ENCODE results near the gene ITPKB.
"Not testable (repeated sequence)": the region's sequence is repeated elsewhere in the genome, so short reads cannot be mapped to it uniquely, and the experiment has no call there.

ITPKB gene

GRCh38 chr1:226603022-226603857 is 135.8 kb downstream of the ITPKB start:
- H3K9me3 Mint-ChIP-seq: no peaks in the 10 kb centered on the region
- H3K4me1 Mint-ChIP-seq (ENCODE audit: low read depth): no peaks in the 10 kb centered on the region
- H3K36me3 Mint-ChIP-seq (ENCODE audit: low read depth): no peaks in the 10 kb centered on the region
- DNase-seq: no peak
- no peaks in the 10 kb centered on the region for H3K27me3 Mint-ChIP-seq
- no peak overlapping the region for H3K27ac Mint-ChIP-seq
- H3K4me3 Mint-ChIP-seq: no peak overlapping the region

GRCh38 chr1:226602186-226603021 is 136.7 kb downstream of the ITPKB start:
- no peaks in the 10 kb centered on the region for H3K36me3 Mint-ChIP-seq (ENCODE audit: low read depth)
- no peaks in the 10 kb centered on the region for H3K4me1 Mint-ChIP-seq (ENCODE audit: low read depth)
- H3K4me3 Mint-ChIP-seq: no peak overlapping the region
- no peaks in the 10 kb centered on the region for H3K9me3 Mint-ChIP-seq
- H3K27ac Mint-ChIP-seq: no peak overlapping the region
- no peaks in the 10 kb centered on the region for H3K27me3 Mint-ChIP-seq
- no peak for DNase-seq

GRCh38 chr1:226601456-226601855 is 137.6 kb downstream of the ITPKB start:
- Mint-ChIP-seq H3K4me1 (ENCODE audit: low read depth) (no peaks in the 10 kb centered on the region), H3K27ac (no peak overlapping the region), H3K9me3 (no peaks in the 10 kb centered on the region), H3K27me3 (no peaks in the 10 kb centered on the region), H3K36me3 (ENCODE audit: low read depth) (no peaks in the 10 kb centered on the region), H3K4me3 (no peak overlapping the region)
- no peak for DNase-seq

- H3K27me3 Mint-ChIP-seq: no peaks in the 10 kb centered on the region
- H3K9me3 Mint-ChIP-seq: no peaks in the 10 kb centered on the region
- H3K36me3 Mint-ChIP-seq (ENCODE audit: low read depth): no peaks in the 10 kb centered on the region
These were observed 138.8 kb downstream of the ITPKB start for GRCh38 chr1:226600254-226600653.

GRCh38 chr1:226599636-226600238 is 139.3 kb downstream of the ITPKB start:
- Mint-ChIP-seq H3K4me3 (no peak overlapping the region), H3K27ac (no peak overlapping the region), H3K9me3 (no peaks in the 10 kb centered on the region), H3K4me1 (ENCODE audit: low read depth) (no peaks in the 10 kb centered on the region), H3K27me3 (no peaks in the 10 kb centered on the region), H3K36me3 (ENCODE audit: low read depth) (no peaks in the 10 kb centered on the region)
- DNase-seq: no peak

More at GRCh38 chr1:226600254-226600653, 138.8 kb downstream of the ITPKB start:
- H3K27ac Mint-ChIP-seq: no peak overlapping the region
- H3K4me3 Mint-ChIP-seq: no peak overlapping the region
- H3K4me1 Mint-ChIP-seq (ENCODE audit: low read depth): no peaks in the 10 kb centered on the region
- no peak for DNase-seq

GRCh38 chr1:226598955-226599354 is 140.1 kb downstream of the ITPKB start:
- H3K4me1 Mint-ChIP-seq (ENCODE audit: low read depth); H3K27ac Mint-ChIP-seq: not testable (repeated sequence)

GRCh38 chr1:226598455-226598849 is 140.6 kb downstream of the ITPKB start:
- Mint-ChIP-seq H3K9me3 (no peaks in the 10 kb centered on the region), H3K27ac (no peak overlapping the region), H3K4me3 (no peak overlapping the region), H3K36me3 (ENCODE audit: low read depth) (no peaks in the 10 kb centered on the region), H3K27me3 (no peaks in the 10 kb centered on the region), H3K4me1 (ENCODE audit: low read depth) (no peaks in the 10 kb centered on the region)
- DNase-seq: no peak

More at GRCh38 chr1:226598955-226599354, 140.1 kb downstream of the ITPKB start:
- H3K9me3 Mint-ChIP-seq; DNase-seq; H3K4me3 Mint-ChIP-seq; H3K27me3 Mint-ChIP-seq; H3K36me3 Mint-ChIP-seq (ENCODE audit: low read depth): not testable (repeated sequence)

- no peak overlapping the region for H3K4me3 Mint-ChIP-seq
- H3K27ac Mint-ChIP-seq: no peak overlapping the region
- no peaks in the 10 kb centered on the region for H3K9me3 Mint-ChIP-seq
- H3K27me3 Mint-ChIP-seq: no peaks in the 10 kb centered on the region
- H3K36me3 Mint-ChIP-seq (ENCODE audit: low read depth): no peaks in the 10 kb centered on the region
- DNase-seq: no peak
- no peaks in the 10 kb centered on the region for H3K4me1 Mint-ChIP-seq (ENCODE audit: low read depth)
These were observed 141.2 kb downstream of the ITPKB start for GRCh38 chr1:226597616-226598454.

- H3K9me3 Mint-ChIP-seq: no peaks in the 10 kb centered on the region
- no peaks in the 10 kb centered on the region for H3K36me3 Mint-ChIP-seq (ENCODE audit: low read depth)
- H3K27me3 Mint-ChIP-seq: no peaks in the 10 kb centered on the region
- no peaks in the 10 kb centered on the region for H3K4me1 Mint-ChIP-seq (ENCODE audit: low read depth)
- no peak overlapping the region for H3K27ac Mint-ChIP-seq
- no peak overlapping the region for H3K4me3 Mint-ChIP-seq
- DNase-seq: no peak
These were observed 142.4 kb downstream of the ITPKB start for GRCh38 chr1:226596531-226597165.

- Mint-ChIP-seq H3K4me3 (no peak overlapping the region), H3K27me3 (no peaks in the 10 kb centered on the region), H3K27ac (no peak overlapping the region), H3K4me1 (ENCODE audit: low read depth) (no peaks in the 10 kb centered on the region), H3K36me3 (ENCODE audit: low read depth) (no peaks in the 10 kb centered on the region), H3K9me3 (no peaks in the 10 kb centered on the region)
- DNase-seq: no peak
These were observed 145.5 kb downstream of the ITPKB start for GRCh38 chr1:226593541-226593940.

- no peak for DNase-seq
- H3K9me3 Mint-ChIP-seq: no peaks in the 10 kb centered on the region
- H3K27ac Mint-ChIP-seq: no peak overlapping the region
- H3K36me3 Mint-ChIP-seq (ENCODE audit: low read depth): no peaks in the 10 kb centered on the region
- H3K27me3 Mint-ChIP-seq: no peaks in the 10 kb centered on the region
- no peaks in the 10 kb centered on the region for H3K4me1 Mint-ChIP-seq (ENCODE audit: low read depth)
- no peak overlapping the region for H3K4me3 Mint-ChIP-seq
These were observed 148.5 kb downstream of the ITPKB start for GRCh38 chr1:226590614-226591013.

- Mint-ChIP-seq H3K27ac (no peak overlapping the region), H3K4me3 (no peak overlapping the region), H3K27me3 (no peaks in the 10 kb centered on the region), H3K9me3 (no peaks in the 10 kb centered on the region), H3K36me3 (ENCODE audit: low read depth) (no peaks in the 10 kb centered on the region), H3K4me1 (ENCODE audit: low read depth) (no peaks in the 10 kb centered on the region)
- DNase-seq: no peak
These were observed 149.9 kb downstream of the ITPKB start for GRCh38 chr1:226589008-226589733.

- H3K27ac Mint-ChIP-seq: no peak overlapping the region
- H3K9me3 Mint-ChIP-seq: no peaks in the 10 kb centered on the region
- H3K4me3 Mint-ChIP-seq: no peak overlapping the region
- no peaks in the 10 kb centered on the region for H3K36me3 Mint-ChIP-seq (ENCODE audit: low read depth)
- H3K4me1 Mint-ChIP-seq (ENCODE audit: low read depth): no peaks in the 10 kb centered on the region
- DNase-seq: no peak
- no peaks in the 10 kb centered on the region for H3K27me3 Mint-ChIP-seq
These were observed 150.6 kb downstream of the ITPKB start for GRCh38 chr1:226588484-226588883.
